ENCODE measurements around the gene GOLGA2. TPM values are rescaled to one million over a fixed set of nuclear protein-coding genes. Genes with fewer than 3 reads are reported as not detected.

The GOLGA2 gene, protein sequence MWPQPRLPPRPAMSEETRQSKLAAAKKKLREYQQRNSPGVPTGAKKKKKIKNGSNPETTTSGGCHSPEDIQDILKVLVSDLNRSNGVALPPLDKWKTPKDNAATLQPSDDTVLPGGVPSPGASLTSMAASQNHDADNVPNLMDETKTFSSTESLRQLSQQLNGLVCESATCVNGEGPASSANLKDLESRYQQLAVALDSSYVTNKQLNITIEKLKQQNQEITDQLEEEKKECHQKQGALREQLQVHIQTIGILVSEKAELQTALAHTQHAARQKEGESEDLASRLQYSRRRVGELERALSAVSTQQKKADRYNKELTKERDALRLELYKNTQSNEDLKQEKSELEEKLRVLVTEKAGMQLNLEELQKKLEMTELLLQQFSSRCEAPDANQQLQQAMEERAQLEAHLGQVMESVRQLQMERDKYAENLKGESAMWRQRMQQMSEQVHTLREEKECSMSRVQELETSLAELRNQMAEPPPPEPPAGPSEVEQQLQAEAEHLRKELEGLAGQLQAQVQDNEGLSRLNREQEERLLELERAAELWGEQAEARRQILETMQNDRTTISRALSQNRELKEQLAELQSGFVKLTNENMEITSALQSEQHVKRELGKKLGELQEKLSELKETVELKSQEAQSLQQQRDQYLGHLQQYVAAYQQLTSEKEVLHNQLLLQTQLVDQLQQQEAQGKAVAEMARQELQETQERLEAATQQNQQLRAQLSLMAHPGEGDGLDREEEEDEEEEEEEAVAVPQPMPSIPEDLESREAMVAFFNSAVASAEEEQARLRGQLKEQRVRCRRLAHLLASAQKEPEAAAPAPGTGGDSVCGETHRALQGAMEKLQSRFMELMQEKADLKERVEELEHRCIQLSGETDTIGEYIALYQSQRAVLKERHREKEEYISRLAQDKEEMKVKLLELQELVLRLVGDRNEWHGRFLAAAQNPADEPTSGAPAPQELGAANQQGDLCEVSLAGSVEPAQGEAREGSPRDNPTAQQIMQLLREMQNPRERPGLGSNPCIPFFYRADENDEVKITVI
- total RNA-seq: 159 and 173 TPM in 2 replicates

DNA sequence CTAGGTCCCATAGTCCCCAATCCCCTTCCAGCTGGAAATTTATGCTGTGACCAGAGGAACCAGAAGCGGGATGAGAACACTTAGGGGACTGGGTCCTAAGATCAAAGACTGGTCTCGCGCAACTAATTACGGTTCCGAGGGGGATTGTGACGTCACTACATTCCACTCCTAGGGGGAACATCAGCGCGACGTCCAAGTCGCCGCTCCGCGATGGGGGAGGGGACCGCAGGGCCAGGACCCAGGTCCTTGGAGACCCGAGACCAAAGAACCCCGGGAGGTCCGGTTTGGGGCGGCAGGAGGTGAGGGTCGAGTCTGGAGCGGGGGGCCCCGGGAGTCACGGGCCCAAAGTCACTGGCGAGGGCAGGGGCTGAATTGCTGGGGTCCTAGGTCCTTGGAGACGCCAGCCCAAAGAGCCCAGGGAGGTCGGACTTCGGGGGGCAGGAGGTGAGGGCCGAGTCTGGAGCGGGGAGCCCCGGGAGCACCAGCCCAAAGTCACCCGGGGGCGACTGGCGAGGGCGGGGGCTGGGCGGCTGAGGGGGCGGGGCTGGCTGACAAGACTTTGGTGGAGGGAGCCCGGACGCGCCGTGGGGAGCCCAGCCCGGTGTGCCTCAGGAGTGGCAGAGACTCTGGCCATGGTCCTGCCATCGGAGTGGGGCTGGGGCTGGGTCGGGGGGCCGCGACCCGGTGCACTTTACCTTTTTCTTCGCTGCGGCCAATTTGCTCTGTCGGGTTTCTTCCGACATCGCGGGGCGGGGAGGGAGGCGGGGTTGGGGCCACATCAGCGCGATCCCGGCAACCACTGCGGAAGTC is at the start of gene GOLGA2:
Gene GOLGA2, minus strand, starts transcription at position 810 of the 810 bp plus-strand sequence. Its CDS starts 31 bp downstream, at position 779.

DNA sequence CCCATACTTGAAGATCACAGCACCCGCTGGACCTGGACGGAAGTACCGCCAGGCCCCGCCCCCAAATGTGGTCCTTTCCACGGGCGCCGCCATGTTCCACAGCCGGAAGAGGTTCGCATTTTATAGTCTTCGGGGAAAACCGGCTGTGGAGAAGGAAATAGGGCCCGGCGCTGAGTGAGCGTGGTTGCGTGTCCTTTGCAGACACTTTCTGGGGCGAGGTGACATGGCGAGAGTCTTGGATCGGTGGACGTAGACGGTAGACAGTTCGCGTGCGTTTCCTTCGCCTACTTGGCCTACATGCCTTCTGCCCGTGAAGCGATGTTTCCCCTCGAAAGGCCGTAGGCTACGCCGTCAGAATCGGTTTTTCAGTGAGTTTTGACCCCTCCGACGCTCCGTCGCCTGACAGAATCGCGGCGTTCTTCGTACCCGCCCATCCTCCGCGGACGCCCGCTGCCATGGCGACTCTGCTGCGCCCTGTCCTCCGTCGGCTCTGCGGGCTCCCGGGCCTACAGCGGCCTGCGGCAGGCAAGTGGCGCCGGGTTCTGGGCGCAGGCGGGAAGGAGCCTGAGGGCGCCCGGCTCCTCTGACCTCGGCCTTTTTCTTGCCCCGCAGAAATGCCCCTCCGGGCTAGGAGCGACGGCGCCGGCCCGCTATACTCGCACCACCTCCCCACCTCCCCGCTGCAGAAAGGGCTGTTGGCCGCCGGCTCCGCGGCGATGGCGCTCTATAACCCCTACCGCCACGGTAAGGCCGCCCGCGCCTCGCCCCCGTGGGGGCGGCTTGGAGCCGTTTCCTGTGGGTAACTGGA is 46.8 kb upstream of the GOLGA2 start, which contains the start of the genes COQ4 and TRUB2:
Gene COQ4, plus strand, starts transcription at position 436 of the 808 bp plus-strand sequence. Its CDS starts 20 bp downstream, at position 456.
Gene TRUB2, minus strand, starts transcription at position 44 of the 808 bp plus-strand sequence. Its CDS starts 39 bp downstream, at position 5.

DNA sequence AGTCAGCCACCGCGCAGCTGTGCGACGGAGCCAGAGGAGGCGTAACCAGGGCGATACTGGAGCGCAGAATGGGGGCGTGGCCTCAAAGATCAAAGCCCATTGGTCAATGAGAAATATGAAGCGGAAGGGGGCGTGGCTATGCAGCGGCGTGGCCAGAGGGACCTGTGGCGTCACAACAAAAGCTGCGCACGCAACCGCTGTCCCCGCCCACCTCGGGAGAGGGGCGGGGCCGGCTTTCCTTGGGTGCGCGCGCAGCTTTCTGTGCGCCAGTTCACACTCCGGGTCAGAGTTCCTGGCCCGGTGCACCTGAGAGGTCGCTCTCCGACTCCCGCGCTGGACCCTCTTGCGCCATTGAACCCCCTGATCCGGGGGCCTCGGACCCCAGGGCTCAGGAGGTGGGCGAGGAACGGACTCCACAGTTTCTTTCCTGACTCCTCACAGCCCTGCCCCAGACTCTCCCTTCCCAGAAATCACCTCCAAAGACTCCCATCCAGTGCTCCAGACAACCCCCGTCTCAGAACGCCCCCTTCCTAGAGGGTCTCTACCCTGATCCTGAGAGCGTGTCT is 284 bp upstream of the GOLGA2 start, which contains the start of gene SWI5:
Gene SWI5, plus strand, starts transcription at position 269 of the 566 bp plus-strand sequence.

Small RNAs within 50 kb of the gene (small RNA-seq; reads per million reads assigned to genes)
- gene MIR199B (256 reads per million, percentile 99 among the genes with 10 or more reads in this experiment), gene MIR3154 (not detected)

Other genes with a start within 250 kb of the GOLGA2 start
- 13.0 and 13.8 TPM in 2 replicates for gene NAIF1, start 208.7 kb downstream of the GOLGA2 start, total RNA-seq
- gene SLC25A25, start 207.8 kb downstream of the GOLGA2 start, total RNA-seq: 36.2 and 43.2 TPM in 2 replicates
- 45.7 and 48.0 TPM in 2 replicates for gene PTGES2, start 148.3 kb downstream of the GOLGA2 start, total RNA-seq
- gene LCN2, start 126.6 kb downstream of the GOLGA2 start, total RNA-seq: 0.32 TPM in 1 of 2 replicates, not detected in the other
- 24.2 and 27.6 TPM in 2 replicates for gene BBLN, start 115.7 kb downstream of the GOLGA2 start, total RNA-seq
- 48.1 and 52.7 TPM in 2 replicates for gene CIZ1, start 84.4 kb downstream of the GOLGA2 start, total RNA-seq
- gene DNM1, start 72.6 kb downstream of the GOLGA2 start, total RNA-seq: 59.6 and 119 TPM in 2 replicates
- 16.6 and 18.0 TPM in 2 replicates for gene SWI5, start 269 bp upstream of the GOLGA2 start, total RNA-seq
- 16.9 and 17.9 TPM in 2 replicates for gene TRUB2, start 46.4 kb upstream of the GOLGA2 start, total RNA-seq
- 31.0 and 35.7 TPM in 2 replicates for gene COQ4, start 46.8 kb upstream of the GOLGA2 start, total RNA-seq
- 23.3 and 23.5 TPM in 2 replicates for gene SLC27A4, start 64.5 kb upstream of the GOLGA2 start, total RNA-seq
- gene URM1, start 95.4 kb upstream of the GOLGA2 start, total RNA-seq: 39.4 and 42.7 TPM in 2 replicates
- 194 and 208 TPM in 2 replicates for gene CERCAM, start 144.8 kb upstream of the GOLGA2 start, total RNA-seq
- gene ODF2, start 180.0 kb upstream of the GOLGA2 start, total RNA-seq: 27.3 and 31.0 TPM in 2 replicates
- 25.8 and 28.1 TPM in 2 replicates for gene GLE1, start 228.7 kb upstream of the GOLGA2 start, total RNA-seq